ENCODE results near the gene SKAP2. TPM values are rescaled to one million over a fixed set of nuclear protein-coding genes. Genes with fewer than 3 reads are reported as not detected.
A peak's percentile ranks its signal among the peaks of the same experiment; 100 is the strongest.

The SKAP2 gene
- polyA plus RNA-seq (2011; rRNA removed), result 14.1 and 16.0 TPM in 2 replicates
- polyA minus RNA-seq (2011; rRNA and poly(A)+ RNA removed), result 9.3 and 15.9 TPM in 2 replicates

- Histone ChIP-seq H3K9me3 (ENCODE audit: control insufficient read depth, insufficient read depth, low read length) (no peaks in the 10 kb centered on the region), H3K4me3 (ENCODE audit: low read depth, low read length) (peak within 1 kb of the TSS; percentile 90), H3K27me3 (ENCODE audit: control insufficient read depth, insufficient read depth, low read length) (no peaks in the 10 kb centered on the region), H3K27ac (ENCODE audit: low read depth, low read length) (peak within 1 kb of the TSS; percentile 93)
- CTCF ChIA-PET, result interaction anchor here (1.4 to 2.8 kb wide), 2 partner anchors 11 to 297 kb away, joined by 5 to 16 read pairs; no protein-coding TSS in a partner anchor
- peak; percentile 98 for DNase-seq (ENCODE audit: low read depth, low spot score)
- no peak for TF ChIP-seq CTCF (IDR thresholded peaks at IDR 0.05; ENCODE audit: low read depth, low read length)
- POLR2A ChIA-PET, result interaction anchor here (0.6 to 1.9 kb wide), 2 partner anchors 232 to 258 kb away, joined by 3 to 9 read pairs; no protein-coding TSS in a partner anchor
Measured at GRCh38 chr7:26864309-26865093, at the start of gene SKAP2. Gene SKAP2, minus strand, starts transcription at chr7:26864590. Its CDS starts 161 bp downstream, at chr7:26864429.

GRCh38 chr7:26912933-26913536 lies 48.6 kb upstream of the SKAP2 start:
- TF ChIP-seq CTCF (IDR thresholded peaks at IDR 0.05; ENCODE audit: low read depth, low read length), result no peak
- Histone ChIP-seq H3K27ac (ENCODE audit: low read depth, low read length) (no peak overlapping the region), H3K27me3 (ENCODE audit: control insufficient read depth, insufficient read depth, low read length) (no peaks in the 10 kb centered on the region), H3K4me3 (ENCODE audit: low read depth, low read length) (no peak overlapping the region), H3K9me3 (ENCODE audit: control insufficient read depth, insufficient read depth, low read length) (no peaks in the 10 kb centered on the region)
- ChIA-PET POLR2A (interaction anchor here (0.7 kb wide), 1 partner anchor 768 kb away, joined by 3 read pairs; no protein-coding TSS in a partner anchor), CTCF (interaction anchor here (0.7 kb wide), 1 partner anchor 1039 kb away, joined by 3 read pairs; no protein-coding TSS in a partner anchor)
- no peak for DNase-seq (ENCODE audit: low read depth, low spot score)

- no peak overlapping the region for H3K27ac ChIP-seq (ENCODE audit: low read depth, low read length)
- no peak for TF ChIP-seq CTCF (IDR thresholded peaks at IDR 0.05; ENCODE audit: low read depth, low read length)
- DNase-seq (ENCODE audit: low read depth, low spot score), result no peak
- no peaks in the 10 kb centered on the region for H3K9me3 ChIP-seq (ENCODE audit: control insufficient read depth, insufficient read depth, low read length)
- POLR2A ChIA-PET, result interaction anchor here (0.7 kb wide), 1 partner anchor 768 kb away, joined by 3 read pairs; no protein-coding TSS in a partner anchor
- CTCF ChIA-PET, result no interaction called here
- no peak overlapping the region for H3K4me3 ChIP-seq (ENCODE audit: low read depth, low read length)
- H3K27me3 ChIP-seq (ENCODE audit: control insufficient read depth, insufficient read depth, low read length), result no peaks in the 10 kb centered on the region
Measured at GRCh38 chr7:26912338-26912737, 47.9 kb upstream of the SKAP2 start.

- H3K4me3 ChIP-seq (ENCODE audit: low read depth, low read length), result no peak overlapping the region
- H3K9me3 ChIP-seq (ENCODE audit: control insufficient read depth, insufficient read depth, low read length), result no peaks in the 10 kb centered on the region
- CTCF ChIA-PET, result interaction anchor here (0.6 kb wide), 1 partner anchor 1017 kb away, joined by 3 read pairs; no protein-coding TSS in a partner anchor
- POLR2A ChIA-PET, result no interaction called here
- DNase-seq (ENCODE audit: low read depth, low spot score), result no peak
- H3K27me3 ChIP-seq (ENCODE audit: control insufficient read depth, insufficient read depth, low read length), result no peaks in the 10 kb centered on the region
- no peak for TF ChIP-seq CTCF (IDR thresholded peaks at IDR 0.05; ENCODE audit: low read depth, low read length)
- no peak overlapping the region for H3K27ac ChIP-seq (ENCODE audit: low read depth, low read length)
Measured at GRCh38 chr7:26910221-26910620, 45.8 kb upstream of the SKAP2 start.

- no peak for DNase-seq (ENCODE audit: low read depth, low spot score)
- TF ChIP-seq CTCF (IDR thresholded peaks at IDR 0.05; ENCODE audit: low read depth, low read length), result no peak
- CTCF ChIA-PET, result no interaction called here
- POLR2A ChIA-PET, result no interaction called here
- H3K27ac ChIP-seq (ENCODE audit: low read depth, low read length), result no peak overlapping the region
- peaks cover 3% of the 10 kb centered on the region for H3K27me3 ChIP-seq (ENCODE audit: control insufficient read depth, insufficient read depth, low read length)
- H3K4me3 ChIP-seq (ENCODE audit: low read depth, low read length), result no peak overlapping the region
- H3K9me3 ChIP-seq (ENCODE audit: control insufficient read depth, insufficient read depth, low read length), result no peaks in the 10 kb centered on the region
Measured at GRCh38 chr7:26900251-26900650, 35.9 kb upstream of the SKAP2 start.

Measured in AG04450 (cell line).